Hematopoietic multipotent progenitor cell treated with erythropoietin and hydrocortisone succinate and interleukin-3 and kit ligand, for 4 days (in vitro differentiated cells): ENCODE measurements around the gene PMPCA.

Source experiments
- DNase-seq: peaks from one replicate; pipeline ENCODE4 v3.0.0-alpha.2; 2015

PMPCA gene

DNA sequence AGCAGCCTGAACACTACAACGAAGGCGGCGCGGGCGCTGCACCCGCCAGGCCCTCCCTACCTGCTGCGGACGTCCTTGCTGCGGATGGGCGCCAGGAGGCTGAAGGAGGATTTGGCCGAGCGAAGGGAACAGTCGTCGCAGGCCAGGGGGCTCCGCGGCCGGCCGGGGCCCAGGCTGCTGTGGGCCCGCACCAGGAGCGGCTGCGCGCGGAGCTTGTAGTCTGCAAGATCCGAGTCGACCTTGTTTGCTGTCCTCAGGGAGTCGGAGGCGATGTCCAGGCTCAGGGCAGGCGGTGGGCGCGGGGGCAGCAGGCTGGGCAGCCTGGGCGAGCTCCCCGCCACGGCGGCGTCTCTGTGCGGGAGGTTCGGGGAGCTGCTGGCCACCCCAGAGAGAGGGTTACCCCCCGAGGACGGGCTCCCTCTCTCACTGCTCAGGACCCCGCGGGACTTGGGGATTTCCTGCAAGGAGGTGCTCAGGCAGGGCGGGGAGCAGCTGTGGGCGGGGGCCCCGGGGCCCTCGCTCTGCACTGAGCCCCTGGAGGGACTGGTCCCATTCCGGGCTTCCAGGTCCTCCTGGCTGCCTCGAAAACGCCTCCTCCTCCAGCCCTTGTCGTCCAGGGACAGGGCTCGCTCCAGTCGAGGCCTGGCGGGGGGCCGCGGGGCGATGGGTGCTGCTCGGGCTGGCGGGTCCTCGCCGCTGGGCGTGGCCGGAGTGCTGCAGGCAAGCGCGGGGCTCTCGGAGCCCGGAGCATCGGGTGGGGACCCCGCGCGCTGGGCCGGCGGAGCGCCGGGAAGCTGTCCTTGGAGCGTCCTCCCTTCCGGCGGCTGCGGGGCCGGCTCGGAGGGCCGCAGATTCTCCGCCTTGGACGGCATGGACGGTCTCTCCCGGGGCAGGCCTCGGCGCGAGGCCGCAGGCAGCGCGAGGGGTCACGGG, 28.4 kb downstream of the PMPCA start:
- peak; percentile 60 for DNase-seq

DNA sequence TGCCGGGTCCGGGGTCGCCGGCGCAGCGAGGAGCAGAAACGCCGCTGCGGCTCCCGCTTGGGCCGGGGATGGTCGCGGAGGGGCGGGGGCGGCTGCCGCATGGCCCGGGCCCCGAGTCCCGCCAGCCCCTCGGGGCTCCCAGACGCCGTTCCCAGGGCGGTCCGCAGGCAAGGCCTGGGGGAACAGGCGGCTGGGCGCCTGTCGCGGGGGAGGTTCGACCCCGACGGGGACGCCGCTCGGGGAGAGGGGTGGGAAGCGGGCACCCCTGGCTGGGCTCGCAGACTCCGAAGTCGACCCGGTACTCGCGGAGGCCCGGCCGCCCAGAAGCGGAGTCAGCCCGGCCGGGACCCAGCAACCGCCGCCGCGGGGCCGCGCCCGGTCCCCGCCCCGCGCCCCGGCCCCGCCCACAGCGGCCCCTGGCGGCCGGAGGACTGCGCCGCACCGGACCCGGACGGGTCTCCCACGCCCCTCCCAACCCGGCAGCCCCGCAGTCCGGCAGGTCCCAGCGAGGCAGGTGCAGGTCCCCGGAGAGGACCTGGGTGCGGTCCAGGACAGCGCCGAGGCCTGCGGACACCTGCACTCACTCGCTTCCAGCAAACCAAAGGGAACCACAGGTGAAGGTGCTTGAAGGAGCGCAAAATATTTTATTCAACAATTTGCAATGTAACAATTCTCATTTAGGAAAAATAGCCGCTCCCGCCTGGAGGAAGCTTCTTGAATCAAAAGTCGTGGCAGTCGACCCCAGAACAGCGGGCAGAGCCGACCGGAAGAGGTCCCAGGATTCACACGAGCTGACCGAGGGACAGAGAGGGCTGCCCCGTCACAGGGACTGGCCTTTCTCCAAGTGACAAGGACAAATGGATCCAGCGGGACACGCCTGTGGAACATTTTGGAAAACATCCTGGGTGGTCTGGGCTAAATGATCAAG, 29.3 kb downstream of the PMPCA start, which contains the start of gene INPP5E:
Gene INPP5E (minus strand): TSS at position 365 of the 928 bp plus-strand sequence. CDS start 426 bp downstream, outside the sequence.
- DNase-seq: peak; percentile 81

DNA sequence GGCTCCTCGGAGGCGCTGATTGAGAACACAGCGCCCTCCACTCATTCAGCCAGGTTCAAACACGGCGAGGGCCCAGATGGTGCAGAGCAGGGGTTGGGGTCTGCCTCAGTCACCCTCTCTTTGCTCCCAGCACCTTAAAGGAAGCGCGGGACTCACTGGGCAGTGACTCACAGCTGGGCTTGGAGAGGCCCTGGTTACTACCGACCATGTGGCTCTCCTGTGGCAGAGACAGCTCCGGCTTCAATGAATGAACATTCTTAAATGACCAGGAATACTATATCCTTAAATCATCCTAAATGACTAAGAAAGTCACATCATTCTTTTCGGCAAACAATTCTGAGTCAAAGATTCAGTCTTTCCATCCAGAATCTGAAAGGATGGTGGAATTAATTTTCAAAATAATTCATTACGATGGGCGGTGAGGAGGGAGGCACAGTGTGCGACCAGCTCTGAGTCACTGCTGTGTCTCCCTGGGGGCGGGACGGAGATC, 30.8 kb downstream of the PMPCA start:
- DNase-seq: no peak

DNA sequence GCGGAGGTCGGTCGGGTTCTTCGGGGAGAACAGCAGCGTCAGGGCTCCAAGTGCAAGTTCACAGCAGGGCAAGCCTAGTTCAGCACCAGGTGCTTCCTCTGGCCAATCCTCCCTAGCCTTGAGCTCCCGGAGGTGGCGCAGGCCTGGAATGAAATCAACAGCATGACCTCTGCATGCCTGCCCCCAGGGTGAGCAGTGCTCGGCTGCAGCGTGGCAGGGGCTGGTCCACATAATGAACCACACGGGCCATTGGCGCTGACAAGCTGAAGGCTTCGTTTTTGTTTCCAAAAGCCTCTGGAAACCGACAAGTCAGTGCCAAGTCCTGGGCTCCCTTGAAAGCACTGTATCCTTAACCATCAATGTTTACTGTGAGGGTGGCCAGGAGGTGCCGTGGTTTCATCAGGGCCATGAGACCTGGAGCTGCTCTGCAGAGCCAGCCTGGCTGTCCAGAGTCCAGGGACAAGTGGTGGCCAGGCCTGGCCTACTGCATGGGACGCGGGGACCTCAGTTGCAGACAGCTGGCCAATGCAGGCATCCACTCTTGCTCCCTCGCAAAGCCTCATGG, 31.3 kb downstream of the PMPCA start:
- no peak for DNase-seq

DNA sequence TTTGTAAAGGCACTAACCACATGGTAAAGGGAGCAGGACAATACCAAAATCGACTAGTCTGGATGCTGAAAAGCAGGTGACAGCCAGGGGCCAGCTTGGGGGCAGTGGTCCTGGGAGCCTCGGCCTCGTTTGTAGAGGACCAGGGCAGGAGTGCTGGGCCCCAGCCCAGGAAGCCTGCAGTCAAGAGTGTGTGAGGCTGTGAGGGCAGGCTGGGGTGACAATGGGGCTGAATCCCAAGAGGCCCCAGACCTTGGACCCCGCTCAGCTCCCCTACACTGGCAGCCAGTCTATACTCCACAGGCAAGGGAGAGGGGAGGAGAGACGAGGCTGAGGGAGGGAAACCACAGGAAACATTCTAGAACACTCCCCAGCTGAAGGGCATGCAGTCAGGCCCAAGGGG, 31.8 kb downstream of the PMPCA start:
- DNase-seq: no peak

DNA sequence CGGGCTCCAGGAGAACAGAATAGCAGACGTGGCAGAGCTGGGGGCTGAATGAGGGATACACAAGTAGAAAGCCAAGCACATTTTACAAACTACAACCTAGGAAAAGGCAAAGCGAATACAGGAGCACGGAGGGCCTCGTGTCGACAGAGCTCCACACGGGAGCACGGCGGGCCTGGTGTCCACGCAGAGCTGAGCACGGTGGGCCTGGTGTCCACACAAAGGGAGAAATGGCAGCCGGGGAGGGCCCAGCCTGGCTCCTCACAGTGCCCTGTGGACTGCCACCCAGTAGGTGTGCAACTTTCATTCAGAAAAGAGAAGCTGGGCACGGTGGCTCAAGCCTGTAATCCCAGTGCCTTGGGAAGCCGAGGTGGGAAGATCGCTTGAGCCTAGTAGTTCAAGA, 32.6 kb downstream of the PMPCA start:
- DNase-seq: no peak

DNA sequence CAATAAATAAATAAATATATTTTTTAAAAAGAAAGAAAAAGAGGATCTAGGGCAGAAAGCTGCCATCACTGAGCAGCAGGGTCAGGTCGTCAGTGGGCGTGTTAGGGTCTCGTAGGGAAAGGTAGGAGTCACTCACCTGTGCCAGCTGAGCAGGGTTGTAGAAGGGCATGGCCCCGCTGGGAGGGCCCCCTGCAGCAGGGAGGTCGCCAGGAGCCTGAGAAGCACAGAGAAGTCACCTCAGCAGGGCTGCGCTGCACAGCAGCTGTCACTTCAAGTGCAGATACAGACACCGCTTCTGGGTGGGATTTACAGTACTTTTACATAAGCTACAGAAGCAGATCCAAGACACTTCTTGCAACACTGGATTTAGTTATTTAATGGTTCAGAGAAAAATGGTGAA, 33.2 kb downstream of the PMPCA start:
- no peak for DNase-seq

DNA sequence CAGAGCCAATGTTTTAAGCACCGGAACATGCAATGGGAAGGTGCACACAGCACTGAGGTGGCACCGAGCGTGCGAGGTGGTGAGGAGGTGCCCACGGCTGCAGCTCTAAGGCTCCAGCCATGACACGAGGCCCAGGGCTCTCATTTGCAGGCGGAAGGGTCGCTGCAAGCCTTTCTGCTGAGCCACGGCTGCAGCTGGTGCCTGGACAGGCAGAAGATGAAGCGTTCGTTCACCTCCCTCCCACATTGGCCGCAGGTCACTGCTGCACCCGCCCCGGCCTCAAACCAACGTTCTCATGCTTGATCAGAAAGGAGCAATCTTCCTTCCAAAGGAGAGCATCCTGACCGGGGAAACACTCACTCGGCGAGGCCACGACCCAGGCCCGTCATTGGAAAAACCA, 33.6 kb downstream of the PMPCA start:
- no peak for DNase-seq

DNA sequence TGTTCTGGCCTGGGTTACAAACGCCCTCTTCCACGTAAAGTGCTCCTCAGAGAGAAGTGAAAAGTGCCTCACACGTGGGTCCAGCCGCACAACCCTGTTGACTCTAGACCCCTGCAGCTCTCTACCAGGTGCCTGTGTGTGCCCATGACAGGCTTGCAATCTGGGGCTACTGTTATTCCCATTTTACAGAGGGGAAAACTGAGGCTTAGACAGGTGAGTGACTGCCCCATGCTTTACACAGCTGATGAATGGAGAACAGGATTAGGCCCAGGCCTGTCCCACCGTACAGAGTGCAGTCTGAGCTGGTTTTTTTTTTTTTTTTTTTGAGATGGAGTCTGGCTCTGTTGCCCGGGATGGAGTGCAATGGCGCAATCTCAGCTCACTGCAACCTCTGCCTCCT, 35.3 kb downstream of the PMPCA start:
- no peak for DNase-seq

DNA sequence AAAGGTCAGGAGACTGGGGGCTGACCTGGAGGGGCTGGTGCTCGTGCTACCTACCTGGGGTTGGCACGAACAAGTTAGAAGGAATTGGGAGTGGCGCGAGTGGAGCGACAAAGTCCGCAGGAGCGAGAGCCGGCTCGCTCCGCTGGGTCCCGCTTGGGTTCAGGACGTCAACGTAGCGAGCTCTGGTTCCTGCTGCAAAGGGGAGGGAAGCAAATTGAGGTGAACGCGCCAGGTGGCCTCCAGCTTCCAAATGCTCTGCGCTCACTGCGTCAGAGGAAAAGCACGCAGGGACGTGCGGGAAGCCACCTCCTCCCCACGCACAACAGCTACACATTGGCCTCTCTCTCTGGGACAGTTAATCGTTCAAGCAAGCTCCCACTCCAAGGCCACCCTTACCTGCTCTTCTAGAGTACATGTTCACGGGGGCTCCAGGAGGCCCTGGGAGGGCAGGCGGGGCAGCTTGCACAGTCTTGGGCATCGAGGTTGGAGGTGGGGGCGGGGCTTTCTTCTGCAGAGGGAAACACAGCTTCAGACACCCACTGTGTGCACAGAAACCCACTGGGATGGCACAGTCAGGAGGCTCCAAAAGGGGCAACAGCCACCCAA, 36.8 kb downstream of the PMPCA start:
- no peak for DNase-seq

DNA sequence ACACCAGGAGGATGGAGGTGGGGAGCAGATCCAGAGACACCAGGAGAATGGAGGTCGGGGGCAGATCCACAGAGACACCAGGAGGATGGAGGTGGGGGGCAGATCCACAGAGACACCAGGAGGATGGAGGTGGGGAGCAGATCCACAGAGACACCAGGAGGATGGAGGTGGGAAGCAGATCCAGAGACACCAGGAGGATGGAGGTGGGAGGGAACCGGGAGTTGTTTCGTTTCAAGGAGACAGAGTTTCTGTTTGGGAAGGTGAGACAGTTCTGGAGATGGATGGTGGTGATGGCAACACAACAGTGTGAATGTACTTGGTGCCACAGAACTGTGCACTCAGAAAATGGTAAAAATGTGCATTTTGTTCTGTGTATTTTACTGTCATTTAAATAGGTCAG, 38.2 kb downstream of the PMPCA start:
- DNase-seq: no peak

DNA sequence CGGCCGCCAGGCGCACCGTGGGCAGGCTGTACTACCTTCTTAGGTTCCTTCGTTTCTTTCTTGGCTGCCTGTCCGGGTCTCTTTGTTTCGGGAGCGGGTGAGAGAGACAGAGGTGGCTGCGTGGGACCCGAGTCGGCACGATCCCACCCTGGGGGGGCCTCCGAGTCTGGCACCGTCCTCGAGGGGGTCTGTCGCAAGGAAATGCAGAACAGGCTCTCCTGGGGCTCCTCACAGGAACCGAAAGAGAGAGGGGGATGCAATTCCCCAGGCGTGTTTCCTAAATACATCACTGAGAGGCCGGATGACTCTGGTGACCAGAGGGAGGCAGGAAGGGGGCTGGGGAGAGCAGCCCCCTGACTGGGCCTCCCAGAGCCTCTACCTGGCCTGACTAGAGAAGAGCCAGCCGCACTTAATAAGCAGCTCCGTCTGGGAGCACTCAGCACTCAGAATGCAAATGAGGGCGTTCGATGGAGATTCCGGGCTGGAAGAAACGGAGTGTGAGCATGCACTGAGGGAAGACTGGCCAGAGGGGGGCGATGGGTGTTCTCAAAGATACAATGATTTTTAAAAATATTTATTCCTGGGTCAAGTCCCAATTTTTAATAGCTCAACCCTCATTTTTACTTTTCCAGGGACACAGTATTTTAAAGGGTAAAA, 40.9 kb downstream of the PMPCA start:
- no peak for DNase-seq

DNA sequence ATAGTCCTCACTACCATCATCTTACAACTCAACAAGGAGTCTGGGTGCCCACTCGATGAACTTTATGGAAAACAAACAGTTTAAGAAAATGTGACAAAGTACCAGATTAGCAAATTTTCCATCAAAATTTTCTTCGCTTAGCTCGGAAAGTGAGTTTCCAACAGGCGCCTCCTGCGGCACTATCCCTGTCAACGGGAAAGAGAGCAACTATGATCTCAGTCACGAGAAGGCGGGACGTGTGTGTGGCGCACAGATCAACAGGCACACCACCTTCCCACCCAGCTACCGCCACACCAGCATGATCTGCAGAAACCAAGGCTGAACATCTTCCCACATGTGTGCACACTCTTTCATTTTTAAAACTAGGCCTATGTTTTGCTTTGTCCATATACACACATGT, 42.9 kb downstream of the PMPCA start:
- no peak for DNase-seq

DNA sequence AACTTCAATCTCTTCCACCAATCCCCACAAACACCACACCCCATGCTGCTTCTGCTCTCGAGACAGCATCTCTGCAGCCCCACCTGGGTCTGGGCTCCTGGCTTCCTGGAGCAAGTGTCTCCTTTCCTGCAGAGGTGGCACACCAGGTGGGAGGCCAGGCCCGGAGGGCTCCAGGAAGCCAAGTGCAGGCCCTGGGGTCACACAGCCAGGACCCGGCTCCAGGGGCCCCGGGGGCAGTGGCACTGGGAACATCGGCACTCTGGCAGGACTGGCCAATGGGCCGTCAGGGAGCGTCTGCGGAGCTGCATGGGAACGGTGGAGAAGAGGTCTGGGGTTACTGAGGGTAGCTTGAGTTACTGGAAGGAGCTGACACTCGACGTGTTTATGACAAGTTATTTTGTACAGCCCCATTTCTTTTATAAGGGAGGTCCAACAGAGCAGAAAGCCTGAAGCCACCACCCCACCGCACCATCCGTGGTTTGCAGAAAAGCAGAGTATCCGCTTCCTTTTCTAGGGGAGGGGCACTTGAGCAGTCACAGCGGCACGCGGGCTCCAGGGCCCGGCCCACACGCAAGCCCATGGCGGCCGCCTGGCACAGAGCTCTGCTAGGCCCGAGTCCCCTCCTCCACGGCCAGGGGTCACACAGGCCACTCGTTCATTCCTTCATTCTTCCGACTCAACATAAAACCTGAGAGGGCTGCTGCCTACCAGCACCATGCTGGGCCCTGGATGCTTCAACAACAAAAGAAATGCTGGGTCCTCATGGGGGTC, 43.8 kb downstream of the PMPCA start:
- DNase-seq: no peak

DNA sequence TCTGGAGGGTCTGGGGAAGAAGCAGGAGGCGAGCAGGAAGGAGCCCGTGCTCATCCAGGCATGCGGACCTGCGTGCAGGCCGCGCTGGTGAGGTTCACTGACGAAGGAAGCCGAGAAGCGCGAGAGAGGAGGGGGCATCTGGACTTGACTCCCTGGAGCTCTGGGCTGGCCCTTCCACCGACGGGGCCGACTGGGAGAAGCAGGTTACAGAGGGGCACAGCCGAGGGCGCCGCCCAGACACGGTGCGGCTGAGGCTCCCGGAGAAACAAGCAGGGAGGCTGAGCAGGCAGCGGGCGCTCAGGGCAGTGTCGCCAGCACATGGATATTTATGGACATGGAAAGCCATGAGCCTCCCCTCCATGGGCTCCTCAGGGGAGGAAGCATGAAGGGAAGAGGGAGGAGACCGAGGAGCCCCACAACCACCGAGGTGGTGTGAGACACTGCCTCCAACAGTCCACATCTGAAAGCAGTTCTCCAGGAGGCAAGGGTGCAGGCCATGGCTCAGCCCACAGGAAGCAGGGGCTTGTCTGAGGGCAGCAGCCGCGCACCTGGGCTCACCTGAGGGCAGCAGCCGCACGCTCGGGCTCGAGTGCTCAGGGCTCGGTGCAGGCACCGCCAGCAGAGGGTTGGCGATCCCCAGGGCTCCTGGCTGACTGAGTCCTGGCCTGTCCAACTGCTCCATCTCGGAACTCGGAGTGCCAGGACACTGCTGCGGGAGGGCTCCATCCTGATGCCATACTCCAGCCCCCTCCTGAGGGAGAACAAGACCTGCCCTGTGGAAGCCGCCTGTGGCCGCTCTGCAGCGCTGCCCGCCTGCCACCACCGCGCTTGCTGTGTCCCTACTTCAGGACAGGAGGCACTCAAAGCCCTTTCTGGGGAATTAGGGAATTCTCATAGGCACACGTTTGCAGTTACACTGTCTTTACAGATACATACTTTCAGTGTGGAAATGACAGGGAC, 44.9 kb downstream of the PMPCA start:
- DNase-seq: no peak

DNA sequence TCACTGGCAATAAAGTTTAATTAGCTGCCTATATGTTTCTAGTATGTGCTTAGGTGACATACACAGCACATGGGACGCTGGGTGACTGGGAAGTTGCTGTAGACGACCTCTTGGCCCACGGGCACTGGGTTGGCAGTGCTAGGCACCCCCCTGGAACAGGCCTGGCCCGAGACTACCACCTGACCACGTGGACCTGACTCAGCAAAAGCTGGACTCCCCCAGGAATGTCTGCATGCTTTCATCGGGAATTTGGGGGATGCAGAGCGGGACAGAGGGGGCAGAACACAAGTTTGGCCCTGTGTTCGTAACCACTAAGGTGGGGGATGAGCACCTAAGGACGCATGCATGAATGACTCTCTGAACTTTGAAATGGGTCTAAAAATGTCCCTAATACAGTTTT, 45.8 kb downstream of the PMPCA start:
- no peak for DNase-seq

DNA sequence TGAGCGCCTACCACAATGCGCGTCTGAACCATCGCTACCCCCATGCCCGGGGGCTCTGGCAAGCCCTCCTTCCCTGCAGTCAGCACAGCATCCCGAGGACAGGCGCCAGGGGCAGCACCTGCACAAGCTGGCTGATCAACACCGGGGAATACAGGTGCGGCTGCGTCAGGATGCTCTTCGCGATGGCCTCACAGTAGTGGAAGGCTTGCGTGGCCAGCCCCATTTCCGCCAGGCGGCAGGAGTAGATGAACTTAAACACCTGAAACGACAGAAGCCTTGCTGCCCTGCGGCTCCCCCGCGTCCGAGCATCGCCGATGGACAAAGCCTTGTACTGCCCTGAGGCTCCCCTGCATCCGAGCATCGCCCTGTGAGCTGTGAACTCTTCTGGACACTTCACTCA, 46.9 kb downstream of the PMPCA start:
- DNase-seq: no peak

DNA sequence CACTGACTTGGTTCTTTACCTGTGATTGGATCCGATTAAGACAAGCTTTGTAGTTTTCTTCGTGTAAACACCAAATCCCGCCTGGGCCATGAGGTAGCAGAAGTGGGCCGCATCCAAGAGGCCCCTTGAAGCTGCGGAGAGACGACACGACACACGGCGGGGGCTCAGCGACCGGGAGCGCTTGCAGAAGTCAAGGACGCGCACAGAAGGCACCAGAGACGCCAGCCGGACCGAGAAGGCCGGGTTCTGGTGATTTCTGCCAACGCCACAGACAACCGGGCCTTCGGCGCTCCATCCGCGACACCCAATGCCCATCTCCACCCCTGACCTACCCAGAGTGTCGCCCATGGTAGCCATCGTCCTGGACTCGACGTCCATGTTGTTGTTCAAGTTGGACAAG, 49.0 kb downstream of the PMPCA start:
- no peak for DNase-seq

DNA sequence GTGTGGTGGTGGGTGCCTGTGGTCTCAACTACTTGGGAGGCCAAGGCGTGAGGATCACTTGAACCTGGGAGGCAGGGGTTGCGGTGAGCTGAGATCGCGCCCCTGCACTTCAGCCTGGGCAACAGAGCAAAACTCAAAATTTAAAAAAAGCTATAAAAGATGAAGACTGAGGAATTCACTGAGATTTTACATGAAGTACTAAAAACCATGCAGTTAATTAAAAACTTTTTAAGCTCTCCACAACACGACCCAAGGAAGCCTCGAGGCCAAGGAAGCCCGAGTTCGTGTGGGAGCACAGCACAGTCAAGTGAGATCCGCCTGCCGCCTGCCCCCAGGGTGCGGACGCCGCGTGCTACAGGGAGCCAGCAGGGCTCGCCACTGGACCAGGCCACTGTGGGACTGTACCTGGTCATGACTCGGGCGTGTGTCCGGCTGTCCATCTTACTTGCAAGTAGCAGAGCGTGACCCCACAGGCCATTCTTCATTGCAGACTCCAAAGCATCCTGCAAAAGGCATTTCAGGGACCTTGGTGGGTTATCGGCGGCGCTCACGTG, 50.4 kb downstream of the PMPCA start:
- no peak for DNase-seq

DNA sequence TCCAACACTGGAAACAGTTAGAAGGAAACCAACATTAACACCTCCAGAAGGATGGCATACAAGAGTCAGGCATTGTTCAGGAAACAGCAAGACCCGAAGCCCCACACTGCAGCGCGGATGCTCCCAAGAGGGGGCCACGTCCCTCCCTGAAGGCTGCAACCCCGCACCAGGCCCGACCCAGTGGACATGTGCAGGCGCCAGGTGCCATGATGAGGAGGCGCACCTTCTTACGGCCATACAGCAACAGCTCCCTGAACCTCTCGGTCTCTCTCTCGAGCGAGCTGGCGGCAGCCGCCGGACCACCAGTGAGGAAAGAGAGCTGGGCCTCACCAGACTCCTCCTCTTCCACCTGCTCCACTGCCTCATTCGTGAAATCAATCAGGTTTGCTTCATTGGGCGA, 52.2 kb downstream of the PMPCA start:
- no peak for DNase-seq
